ENCODE results near the gene MAST4. TPM values are rescaled to one million over a fixed set of nuclear protein-coding genes. Genes with fewer than 3 reads are reported as not detected.
A peak's percentile ranks its signal among the peaks of the same experiment; 100 is the strongest.

MAST4 gene
- total RNA-seq, 2 donors from 2014 or later: 11.0 to 11.5 TPM

GRCh38 chr5:66805514-66806430 lies 209.6 kb downstream of the MAST4 start:
- Histone ChIP-seq H3K9me3 (ENCODE audit: control insufficient read depth, low read length) (no peaks in the 10 kb centered on the region), H3K4me3 (ENCODE audit: low read length) (no peak overlapping the region), H3K27me3 (ENCODE audit: control insufficient read depth, insufficient read depth, low read length, poor library complexity, severe bottlenecking) (no peaks in the 10 kb centered on the region), H3K36me3 (ENCODE audit: control insufficient read depth, insufficient read depth, low read length) (no peaks in the 10 kb centered on the region), H3K27ac (ENCODE audit: low read depth, low read length) (no peak overlapping the region), H3K9ac (ENCODE audit: extremely low read depth, low read length, poor library complexity, severe bottlenecking) (no peak overlapping the region), H3K4me1 (ENCODE audit: control insufficient read depth, insufficient read depth, low read length) (no peaks in the 10 kb centered on the region)
- Mint-ChIP-seq H3K4me1 (peaks cover 2% of the 10 kb centered on the region), H3K4me3 (no peak overlapping the region), H3K36me3 (ENCODE audit: low read depth) (no peaks in the 10 kb centered on the region), H3K27ac (no peak overlapping the region), H3K27me3 (ENCODE audit: insufficient read depth) (no peaks in the 10 kb centered on the region), H3K9me3 (no peaks in the 10 kb centered on the region)
- no peak for DNase-seq
- 90 to 94% methylated on average over 8 of the region's 8 CpGs for WGBS, 2 experiments (ENCODE audit: insufficient coverage in 1 of 2, insufficient read length in 1 of 2)
- TF ChIP-seq CTCF (conservative IDR thresholded peaks at IDR 0.05): no peak

- Mint-ChIP-seq H3K27me3 (ENCODE audit: insufficient read depth) (no peaks in the 10 kb centered on the region), H3K27ac (no peak overlapping the region), H3K4me1 (peaks cover 11% of the 10 kb centered on the region), H3K4me3 (no peak overlapping the region), H3K9me3 (no peaks in the 10 kb centered on the region), H3K36me3 (ENCODE audit: low read depth) (no peaks in the 10 kb centered on the region)
- Histone ChIP-seq H3K27ac (ENCODE audit: low read depth, low read length) (no peak overlapping the region), H3K27me3 (ENCODE audit: control insufficient read depth, insufficient read depth, low read length, poor library complexity, severe bottlenecking) (peaks cover 5% of the 10 kb centered on the region), H3K4me3 (ENCODE audit: low read length) (no peak overlapping the region), H3K9ac (ENCODE audit: extremely low read depth, low read length, poor library complexity, severe bottlenecking) (no peak overlapping the region), H3K4me1 (ENCODE audit: control insufficient read depth, insufficient read depth, low read length) (no peaks in the 10 kb centered on the region), H3K36me3 (ENCODE audit: control insufficient read depth, insufficient read depth, low read length) (no peaks in the 10 kb centered on the region), H3K9me3 (ENCODE audit: control insufficient read depth, low read length) (no peaks in the 10 kb centered on the region)
- TF ChIP-seq CTCF (conservative IDR thresholded peaks at IDR 0.05): peak; percentile 44
- no peak for DNase-seq
- WGBS, 2 experiments (ENCODE audit: insufficient coverage in 1 of 2, insufficient read length in 1 of 2): 90 to 95% methylated on average over 4 to 5 of the region's 5 CpGs
These were observed 211.6 kb downstream of the MAST4 start for GRCh38 chr5:66807743-66808142.

- Histone ChIP-seq H3K4me3 (ENCODE audit: low read length) (no peak overlapping the region), H3K4me1 (ENCODE audit: control insufficient read depth, insufficient read depth, low read length) (no peaks in the 10 kb centered on the region), H3K9ac (ENCODE audit: extremely low read depth, low read length, poor library complexity, severe bottlenecking) (no peak overlapping the region), H3K36me3 (ENCODE audit: control insufficient read depth, insufficient read depth, low read length) (no peaks in the 10 kb centered on the region), H3K9me3 (ENCODE audit: control insufficient read depth, low read length) (no peaks in the 10 kb centered on the region), H3K27ac (ENCODE audit: low read depth, low read length) (no peak overlapping the region), H3K27me3 (ENCODE audit: control insufficient read depth, insufficient read depth, low read length, poor library complexity, severe bottlenecking) (peaks cover 11% of the 10 kb centered on the region)
- no peak for DNase-seq
- Mint-ChIP-seq H3K27ac (no peak overlapping the region), H3K36me3 (ENCODE audit: low read depth) (no peaks in the 10 kb centered on the region), H3K4me3 (no peak overlapping the region), H3K9me3 (no peaks in the 10 kb centered on the region), H3K4me1 (peaks cover 11% of the 10 kb centered on the region), H3K27me3 (ENCODE audit: insufficient read depth) (no peaks in the 10 kb centered on the region)
- 93 to 98% methylated on average over 6 of the region's 6 CpGs for WGBS, 2 experiments (ENCODE audit: insufficient coverage in 1 of 2, insufficient read length in 1 of 2)
- TF ChIP-seq CTCF (conservative IDR thresholded peaks at IDR 0.05): no peak
These were observed 212.5 kb downstream of the MAST4 start for GRCh38 chr5:66808663-66809062.

All from endodermal cell (in vitro differentiated cells).